ENCODE data around the gene BMPR1B.

DNA sequence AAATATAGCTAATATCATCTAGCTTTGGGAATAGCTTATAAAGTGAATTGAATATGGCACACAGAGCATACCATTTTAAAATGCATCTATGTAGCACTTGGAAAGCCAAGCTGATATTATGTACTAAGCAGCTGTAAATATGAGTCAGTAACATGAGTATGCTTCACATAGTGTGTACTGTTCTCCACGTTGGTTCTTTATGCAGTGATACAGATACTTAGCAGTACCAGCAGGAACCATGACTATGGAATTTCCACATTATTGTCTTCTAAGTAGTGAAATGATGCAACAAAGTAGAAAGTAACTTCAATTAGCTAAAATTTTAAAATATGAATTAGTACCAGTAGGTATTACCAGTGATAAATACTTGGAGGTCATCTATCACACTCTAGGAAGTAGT lies 320.1 kb downstream of the BMPR1B start:
- TF ChIP-seq, protein P1, sequence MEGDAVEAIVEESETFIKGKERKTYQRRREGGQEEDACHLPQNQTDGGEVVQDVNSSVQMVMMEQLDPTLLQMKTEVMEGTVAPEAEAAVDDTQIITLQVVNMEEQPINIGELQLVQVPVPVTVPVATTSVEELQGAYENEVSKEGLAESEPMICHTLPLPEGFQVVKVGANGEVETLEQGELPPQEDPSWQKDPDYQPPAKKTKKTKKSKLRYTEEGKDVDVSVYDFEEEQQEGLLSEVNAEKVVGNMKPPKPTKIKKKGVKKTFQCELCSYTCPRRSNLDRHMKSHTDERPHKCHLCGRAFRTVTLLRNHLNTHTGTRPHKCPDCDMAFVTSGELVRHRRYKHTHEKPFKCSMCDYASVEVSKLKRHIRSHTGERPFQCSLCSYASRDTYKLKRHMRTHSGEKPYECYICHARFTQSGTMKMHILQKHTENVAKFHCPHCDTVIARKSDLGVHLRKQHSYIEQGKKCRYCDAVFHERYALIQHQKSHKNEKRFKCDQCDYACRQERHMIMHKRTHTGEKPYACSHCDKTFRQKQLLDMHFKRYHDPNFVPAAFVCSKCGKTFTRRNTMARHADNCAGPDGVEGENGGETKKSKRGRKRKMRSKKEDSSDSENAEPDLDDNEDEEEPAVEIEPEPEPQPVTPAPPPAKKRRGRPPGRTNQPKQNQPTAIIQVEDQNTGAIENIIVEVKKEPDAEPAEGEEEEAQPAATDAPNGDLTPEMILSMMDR (IDR thresholded peaks at IDR 0.05) = no peak
- no peak for TF ChIP-seq EZH2 (IDR thresholded peaks at IDR 0.05; ENCODE audit: borderline replicate concordance, insufficient read depth, low read depth, low read length, poor library complexity, severe bottlenecking)
